RWPE1 (cell line): Measurements from ENCODE around the gene FBXO7.

Experiments used
- CTCF ChIA-PET: fragments of 350-600 bp; sonication (Branson Sonifier 250); formaldehyde crosslinking; extraction: SDS; loops from one replicate; lab custom pipeline; 2021; lab: Yijun Ruan, JAX
- POLR2A ChIA-PET: fragments of 400-600 bp; formaldehyde crosslinking; extraction: SDS; loops from one replicate; lab custom pipeline; 2020; ENCODE audit warnings: antibody characterized with exemption; ENCODE audit not compliant: low non-redundant PET; lab: Yijun Ruan, JAX
- DNase-seq: peaks from one replicate; pipeline ENCODE4 v3.0.0; 2012; ENCODE audit warnings: low spot score
- H3K27ac ChIP-seq: fragments of 450-650 bp; 2 replicates; pipeline ENCODE4 v1.5.1; 2017
- CTCF ChIP-seq: fragments of 450-650 bp; conservative IDR thresholded peaks from 2 replicates; pipeline ENCODE4 v1.5.1; 2017; ENCODE audit warnings: low read depth, mild to moderate bottlenecking

FBXO7 gene

GRCh38 chr22:32474635-32475467 is at the start of gene FBXO7:
Gene FBXO7 (plus strand): TSS chr22:32474811. CDS start chr22:32475003, 192 bp downstream.
- ChIA-PET CTCF (interaction anchor here (0.6 to 1.1 kb wide), 6 partner anchors 21 to 751 kb away, joined by 3 to 4 read pairs (median 3); no protein-coding TSS in a partner anchor), POLR2A (interaction anchor here (0.5 kb wide), 1 partner anchor 488 kb away, joined by 3 read pairs; no protein-coding TSS in a partner anchor)
- peak; percentile 18; the same call in 1 of the 2 replicates for TF ChIP-seq CTCF
- peak; percentile 72 for DNase-seq
- peak within 1 kb of the TSS; percentile 97 for H3K27ac ChIP-seq

- DNase-seq, result no peak
- TF ChIP-seq CTCF, result no peak
- no peak overlapping the region for H3K27ac ChIP-seq
- CTCF ChIA-PET, result no interaction called here
- POLR2A ChIA-PET, result no interaction called here
These were observed 47.7 kb upstream of the FBXO7 start for GRCh38 chr22:32426881-32427280.

GRCh38 chr22:32430352-32430751 is 44.3 kb upstream of the FBXO7 start:
- H3K27ac ChIP-seq, result no peak overlapping the region
- ChIA-PET CTCF (no interaction called here), POLR2A (no interaction called here)
- no peak for DNase-seq
- no peak for TF ChIP-seq CTCF

GRCh38 chr22:32444068-32444467 is 30.5 kb upstream of the FBXO7 start:
- no peak overlapping the region for H3K27ac ChIP-seq
- CTCF ChIA-PET, result interaction anchor here (0.6 to 0.9 kb wide), 4 partner anchors 33 to 1859 kb away, joined by 3 to 4 read pairs (median 3); no protein-coding TSS in a partner anchor
- peak; percentile 25 for DNase-seq
- TF ChIP-seq CTCF, result peak; percentile 56
- POLR2A ChIA-PET, result no interaction called here

- ChIA-PET CTCF (no interaction called here), POLR2A (no interaction called here)
- TF ChIP-seq CTCF, result no peak
- no peak overlapping the region for H3K27ac ChIP-seq
- no peak for DNase-seq
These were observed 28.3 kb upstream of the FBXO7 start for GRCh38 chr22:32446321-32446720.

GRCh38 chr22:32448980-32449379 is 25.6 kb upstream of the FBXO7 start:
- TF ChIP-seq CTCF, result no peak
- no peak overlapping the region for H3K27ac ChIP-seq
- ChIA-PET POLR2A (no interaction called here), CTCF (interaction anchor here (0.7 kb wide), 1 partner anchor 163 kb away, joined by 3 read pairs; no protein-coding TSS in a partner anchor)
- DNase-seq, result no peak
